Measurements from ENCODE around the gene SMARCB1.

DNA sequence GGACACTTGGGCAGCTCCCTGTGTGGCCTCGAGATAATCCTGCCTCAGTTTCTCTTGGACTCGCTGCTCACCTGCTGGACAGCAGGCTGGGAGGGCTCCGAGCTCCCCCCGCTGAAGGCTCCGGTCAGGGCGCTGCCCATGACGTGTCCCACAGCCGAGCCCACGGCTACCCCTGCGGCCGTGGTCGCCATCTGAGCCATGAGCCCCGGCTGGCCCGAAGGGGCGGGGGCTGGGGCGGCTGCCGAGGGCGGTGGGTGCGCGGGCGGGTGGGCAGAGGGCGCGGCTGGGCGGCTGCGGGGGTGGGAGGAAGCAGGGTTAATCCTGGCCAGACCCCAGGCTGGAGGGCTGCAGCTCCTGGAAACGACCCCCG is 19.5 kb upstream of the SMARCB1 start:
- TF ChIP-seq, protein P1, sequence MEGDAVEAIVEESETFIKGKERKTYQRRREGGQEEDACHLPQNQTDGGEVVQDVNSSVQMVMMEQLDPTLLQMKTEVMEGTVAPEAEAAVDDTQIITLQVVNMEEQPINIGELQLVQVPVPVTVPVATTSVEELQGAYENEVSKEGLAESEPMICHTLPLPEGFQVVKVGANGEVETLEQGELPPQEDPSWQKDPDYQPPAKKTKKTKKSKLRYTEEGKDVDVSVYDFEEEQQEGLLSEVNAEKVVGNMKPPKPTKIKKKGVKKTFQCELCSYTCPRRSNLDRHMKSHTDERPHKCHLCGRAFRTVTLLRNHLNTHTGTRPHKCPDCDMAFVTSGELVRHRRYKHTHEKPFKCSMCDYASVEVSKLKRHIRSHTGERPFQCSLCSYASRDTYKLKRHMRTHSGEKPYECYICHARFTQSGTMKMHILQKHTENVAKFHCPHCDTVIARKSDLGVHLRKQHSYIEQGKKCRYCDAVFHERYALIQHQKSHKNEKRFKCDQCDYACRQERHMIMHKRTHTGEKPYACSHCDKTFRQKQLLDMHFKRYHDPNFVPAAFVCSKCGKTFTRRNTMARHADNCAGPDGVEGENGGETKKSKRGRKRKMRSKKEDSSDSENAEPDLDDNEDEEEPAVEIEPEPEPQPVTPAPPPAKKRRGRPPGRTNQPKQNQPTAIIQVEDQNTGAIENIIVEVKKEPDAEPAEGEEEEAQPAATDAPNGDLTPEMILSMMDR (IDR thresholded peaks at IDR 0.05) = no peak
- TF ChIP-seq POLR2A (IDR thresholded peaks at IDR 0.05) = no peak

All from tibial nerve (tissue), 3 donors.